AG08396 (cell line): ENCODE results near the gene UBAC2.
A peak's percentile ranks its signal among the peaks of the same experiment; 100 is the strongest.

Source experiments
- DNase-seq: peaks from one replicate; pipeline ENCODE4 v3.0.0; 2012; ENCODE audit warnings: low spot score, mixed read lengths

The UBAC2 gene

DNA sequence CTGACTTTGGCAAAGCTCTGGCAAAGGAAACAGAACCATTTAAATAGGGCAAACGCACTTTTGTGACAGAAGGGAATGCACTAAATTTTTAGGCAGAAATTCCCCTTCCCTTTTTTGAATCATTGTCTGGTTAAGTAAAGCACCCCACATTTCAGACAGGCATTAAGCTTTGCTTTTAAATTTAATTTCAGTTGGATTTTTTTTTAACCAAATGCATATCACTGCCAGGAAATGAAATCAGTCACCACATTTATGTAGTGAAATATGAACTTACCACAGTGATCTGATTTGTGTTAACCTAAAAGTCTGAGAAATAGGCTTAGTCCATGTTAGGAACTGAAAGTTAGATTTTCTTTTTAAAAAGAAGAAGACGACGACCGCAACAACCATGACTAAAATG is 95.7 kb downstream of the UBAC2 start:
- no peak for DNase-seq

DNA sequence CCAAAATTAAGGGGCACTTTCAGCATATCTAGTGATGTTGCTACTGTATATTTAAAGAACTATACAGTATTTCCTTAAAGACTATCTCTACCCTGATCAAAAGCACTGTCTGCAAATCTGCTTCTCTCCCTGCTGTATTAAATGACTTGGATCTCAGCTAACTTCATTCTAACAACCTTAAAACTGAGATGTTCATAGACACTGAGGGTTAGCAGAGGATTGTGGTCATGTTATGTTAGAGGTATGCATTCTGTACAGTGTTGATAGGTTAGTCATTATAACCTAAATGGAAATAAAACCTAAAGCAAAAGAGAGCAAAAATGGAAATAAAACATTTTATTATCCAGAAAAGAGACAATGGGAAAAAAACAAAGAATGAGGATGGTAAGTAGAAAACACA is 96.7 kb downstream of the UBAC2 start:
- no peak for DNase-seq

DNA sequence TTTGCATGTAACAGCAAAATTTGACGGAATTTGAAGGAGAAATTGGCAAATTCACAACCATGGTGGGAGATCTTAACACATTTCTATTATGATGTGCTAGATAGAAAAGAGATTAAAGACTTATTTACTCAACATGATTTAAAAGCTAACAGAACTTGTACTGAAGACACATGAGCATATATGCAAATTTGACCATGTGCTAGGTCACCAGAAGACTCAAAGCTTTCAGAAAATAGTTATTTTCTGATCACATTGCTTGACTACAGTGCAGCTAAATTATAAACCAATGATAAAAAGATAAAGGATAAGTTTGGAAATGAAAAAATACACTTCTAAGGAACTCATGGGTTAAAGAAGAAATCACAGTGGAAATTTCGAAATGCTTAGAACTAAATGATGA is 97.4 kb downstream of the UBAC2 start:
- no peak for DNase-seq

DNA sequence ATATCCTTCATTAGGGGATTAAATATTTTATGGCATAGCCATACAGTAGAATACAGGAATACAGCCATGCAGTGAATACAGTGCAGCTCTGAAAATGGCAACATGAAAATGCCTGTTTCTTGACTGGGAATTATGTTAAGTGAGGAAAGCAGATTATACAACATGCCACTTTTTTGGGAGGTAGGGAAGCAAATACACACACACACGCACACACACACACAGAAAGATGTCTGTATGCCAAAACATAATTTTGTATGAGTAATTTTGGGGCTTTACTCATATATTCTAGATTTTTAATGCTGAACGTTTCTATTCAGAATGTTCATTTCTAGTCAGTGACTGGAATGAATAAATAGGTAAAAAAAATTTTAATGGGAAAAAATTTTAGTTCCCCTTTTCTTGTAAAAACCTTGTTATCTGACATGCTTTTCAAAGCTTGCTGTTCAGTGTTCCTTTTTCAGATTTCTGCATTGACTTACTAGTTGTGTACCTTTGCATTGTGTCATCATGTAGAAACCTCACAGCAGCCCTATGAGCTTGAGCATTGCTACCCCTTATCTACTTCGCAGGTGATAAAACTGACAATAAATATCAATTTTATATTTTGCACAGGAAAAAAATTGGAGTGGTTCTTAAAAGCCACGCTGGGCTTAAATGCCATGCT is 98.7 kb downstream of the UBAC2 start:
- DNase-seq, result no peak

DNA sequence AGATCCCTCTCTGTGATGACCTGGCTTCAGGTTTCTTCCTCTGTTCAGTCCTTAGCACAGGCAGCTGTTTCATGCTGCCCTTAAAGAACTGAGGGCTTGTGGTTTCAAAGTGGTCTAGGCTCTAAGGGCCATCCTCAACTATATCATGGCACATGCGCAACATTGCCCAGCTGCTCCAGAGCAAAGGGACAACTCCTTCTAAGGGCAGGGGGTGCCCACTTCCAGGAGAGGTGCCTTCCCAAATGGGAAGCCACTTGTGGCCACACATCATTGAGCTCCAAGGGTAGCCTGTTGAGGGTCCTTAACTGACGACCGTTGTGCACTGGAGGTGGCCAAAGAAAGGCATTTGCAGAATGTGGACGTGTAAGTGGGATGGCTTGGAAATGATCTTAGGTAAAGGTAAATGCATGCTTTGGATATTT is 99.3 kb downstream of the UBAC2 start:
- DNase-seq, result no peak

DNA sequence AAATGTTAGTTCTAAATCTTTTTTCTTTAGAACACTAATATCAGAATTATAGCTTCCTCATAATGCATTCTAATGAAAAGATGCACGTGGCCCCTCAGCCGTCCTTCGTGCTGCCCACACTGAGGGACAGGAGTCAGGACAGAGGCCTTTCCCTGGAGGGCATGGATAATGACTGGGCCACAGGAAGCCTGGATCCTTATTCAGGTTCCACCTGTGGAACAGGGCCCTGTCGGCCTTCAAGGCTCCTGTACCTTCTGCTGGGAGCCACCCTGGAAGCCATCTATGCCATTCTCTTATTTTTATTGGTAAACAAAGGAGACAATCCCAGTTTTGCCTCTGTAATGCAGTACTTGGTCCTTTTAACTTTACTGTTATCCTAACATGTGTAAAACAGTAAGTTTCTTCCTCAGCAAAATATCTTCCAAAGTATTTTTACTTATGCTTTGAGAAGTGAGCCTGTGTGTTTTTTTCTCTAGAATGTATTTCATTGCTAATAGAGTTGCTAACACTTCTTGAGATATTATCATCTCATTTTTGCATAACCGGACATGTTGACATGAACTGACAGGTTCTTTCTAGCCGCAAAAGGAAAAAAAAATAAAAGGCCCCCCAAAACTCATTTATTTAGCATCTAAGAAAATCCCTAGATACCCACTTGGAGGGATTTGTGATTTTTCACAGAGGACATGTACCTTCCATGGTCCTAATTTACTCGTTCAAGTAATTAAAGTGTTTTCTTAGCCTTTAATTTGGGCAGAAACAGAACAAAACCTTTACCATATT is 100.6 kb downstream of the UBAC2 start:
- no peak for DNase-seq

DNA sequence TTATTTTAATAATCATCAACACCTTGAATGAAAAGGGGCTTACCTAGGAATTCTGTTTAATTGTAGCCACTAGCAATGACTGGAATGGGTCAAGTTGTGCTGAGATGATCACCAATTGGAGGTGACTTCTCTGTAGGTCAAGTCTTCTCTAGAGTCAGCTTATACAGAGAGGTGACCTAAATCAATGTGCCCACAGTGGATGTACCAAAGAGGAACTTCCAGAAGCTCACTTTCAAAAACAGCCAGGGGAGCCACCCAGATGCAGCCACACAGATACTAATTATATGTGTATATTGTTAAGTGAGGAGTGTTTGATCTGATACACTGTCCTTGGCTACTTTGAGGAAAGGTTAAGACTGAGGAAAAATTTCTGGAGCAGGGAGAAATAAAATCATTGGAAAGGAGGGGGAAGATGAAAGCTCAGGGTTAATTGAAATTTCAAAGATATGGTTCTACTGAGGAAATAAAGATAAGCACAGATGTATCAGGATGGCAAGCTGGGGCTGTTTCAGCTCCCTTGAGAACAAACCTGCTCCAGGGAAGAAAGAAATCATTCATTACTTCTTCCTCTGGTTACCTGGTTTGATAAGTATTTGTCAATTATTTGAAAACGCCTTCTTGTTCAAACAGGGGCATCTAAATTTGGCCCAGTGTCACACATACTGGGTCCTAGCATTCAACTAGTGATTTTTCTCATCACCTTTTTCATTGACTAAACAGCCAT is 101.4 kb downstream of the UBAC2 start:
- DNase-seq, result no peak

DNA sequence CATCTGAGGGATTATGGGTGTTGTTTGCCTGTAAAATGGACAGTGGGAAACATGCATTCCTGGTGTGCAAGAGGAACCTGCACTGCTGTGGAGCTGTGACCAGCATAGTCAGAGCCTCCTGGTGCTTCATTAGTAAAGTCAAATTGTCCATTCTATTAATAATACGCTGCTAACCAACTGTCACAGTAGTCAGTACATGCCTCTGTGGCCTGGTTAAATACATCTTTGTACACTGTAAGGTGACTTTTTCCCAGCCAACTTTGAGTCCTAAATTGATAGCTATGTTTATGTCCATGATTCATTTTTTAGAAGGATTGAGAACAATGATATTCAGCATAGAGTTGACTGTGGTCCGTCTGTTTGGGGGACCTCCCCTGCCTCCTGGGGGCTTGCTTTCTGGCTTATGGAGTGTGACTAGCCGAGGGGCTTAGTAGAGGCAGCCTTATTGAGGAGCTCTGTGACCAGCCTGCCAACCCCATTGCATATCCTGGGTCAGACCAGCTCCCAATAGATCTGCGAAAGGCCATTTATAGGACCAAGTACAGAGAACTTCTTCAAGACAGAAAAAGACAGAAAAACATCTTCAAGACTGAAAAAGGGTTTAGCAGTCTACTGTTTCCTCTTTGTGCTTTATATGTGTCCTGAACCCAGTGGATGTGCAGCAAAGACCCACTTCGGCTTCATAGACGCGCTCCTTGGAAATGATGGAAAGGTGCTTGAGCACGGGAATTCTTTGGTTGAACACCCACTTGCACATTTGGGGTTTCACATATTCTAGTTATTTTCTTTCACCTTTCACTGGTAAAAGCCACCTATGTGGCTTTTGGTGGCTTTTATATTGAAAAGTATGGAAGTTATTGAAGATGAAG is 102.2 kb downstream of the UBAC2 start:
- no peak for DNase-seq

DNA sequence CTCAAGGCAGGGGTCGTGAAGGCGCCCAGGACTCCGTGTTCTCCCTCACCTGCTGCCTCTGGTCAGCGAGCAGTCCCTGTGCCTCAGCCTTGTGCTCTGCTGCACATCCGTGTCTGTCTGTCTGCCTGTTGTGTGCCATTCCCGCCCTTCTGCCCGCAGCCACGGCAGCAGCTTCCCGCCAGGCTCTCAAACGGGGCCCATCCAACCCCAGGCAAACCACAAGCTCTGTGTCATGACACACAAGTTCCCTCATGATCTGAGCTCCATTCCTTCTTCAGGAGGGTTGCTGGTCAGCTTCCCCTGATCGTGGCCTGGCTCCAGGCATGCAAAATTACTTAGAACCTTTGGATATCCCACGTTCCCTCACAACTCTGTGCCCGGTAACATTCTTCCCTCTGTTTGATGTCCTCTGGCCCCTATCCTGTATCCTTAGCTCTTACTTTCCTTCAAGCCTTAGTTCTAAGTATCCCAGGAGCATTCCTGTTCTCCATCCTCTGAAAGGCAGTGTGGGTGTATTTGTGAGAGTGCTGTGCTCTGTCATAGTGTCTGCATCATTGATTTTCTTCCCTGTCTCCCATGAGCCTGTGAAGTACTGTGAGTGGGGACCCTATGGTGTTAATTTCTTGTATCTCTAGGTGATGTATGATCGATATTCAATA is 103.3 kb downstream of the UBAC2 start:
- no peak for DNase-seq

DNA sequence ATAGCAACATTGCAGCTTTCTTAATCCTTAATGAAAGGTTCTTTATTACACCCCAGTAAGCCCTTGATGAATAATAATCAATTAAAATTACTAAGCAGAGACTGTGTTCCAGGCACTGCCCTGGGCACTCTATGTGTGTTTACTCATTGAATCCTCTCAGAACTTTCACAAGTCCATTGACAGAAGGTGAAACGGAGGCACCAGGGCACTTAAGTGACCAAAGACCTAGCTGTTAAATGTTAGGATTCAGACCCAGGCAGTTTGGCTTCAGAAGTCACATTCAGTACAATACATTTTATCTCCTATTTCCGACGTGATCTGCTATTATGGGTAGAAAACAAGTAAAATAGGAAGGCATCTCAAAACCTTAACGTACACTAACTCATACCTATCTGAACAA is 103.9 kb downstream of the UBAC2 start:
- no peak for DNase-seq

DNA sequence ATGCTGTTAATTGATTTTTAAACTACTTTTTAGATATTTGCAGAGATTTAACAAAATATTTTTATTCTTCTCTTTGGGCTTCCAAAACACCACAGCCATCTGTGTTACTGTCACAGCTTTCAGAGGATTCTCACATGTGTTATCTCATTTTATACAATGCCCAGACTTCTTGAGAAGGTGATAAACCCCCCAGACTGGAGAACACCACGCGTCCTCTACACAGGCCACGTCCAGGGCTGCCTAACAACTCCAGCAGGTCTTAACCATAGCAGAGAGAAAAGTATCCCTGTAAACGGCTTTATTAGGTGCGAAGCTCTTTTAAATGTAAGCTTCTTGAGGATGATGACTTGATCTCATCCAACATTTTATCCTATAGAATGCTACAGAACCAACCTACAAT is 104.5 kb downstream of the UBAC2 start:
- no peak for DNase-seq

DNA sequence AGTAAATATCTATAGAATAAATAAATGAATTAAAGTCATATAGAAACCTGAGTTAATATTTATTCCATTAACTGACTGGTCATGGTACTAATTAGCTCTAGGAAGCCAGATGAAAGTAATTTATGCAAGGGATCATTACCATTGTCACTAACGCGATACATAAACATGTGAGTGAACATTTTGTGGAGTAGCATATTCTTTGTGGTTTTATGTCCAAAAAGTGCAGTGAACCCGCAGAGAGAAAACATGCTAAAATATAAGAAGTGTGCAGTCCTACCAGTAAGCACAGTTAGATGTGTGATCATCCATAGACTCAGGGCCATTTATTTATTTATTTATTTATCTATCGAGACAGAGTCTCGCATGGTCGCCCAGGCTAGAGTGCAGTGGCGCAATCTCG is 104.9 kb downstream of the UBAC2 start:
- DNase-seq, result no peak

DNA sequence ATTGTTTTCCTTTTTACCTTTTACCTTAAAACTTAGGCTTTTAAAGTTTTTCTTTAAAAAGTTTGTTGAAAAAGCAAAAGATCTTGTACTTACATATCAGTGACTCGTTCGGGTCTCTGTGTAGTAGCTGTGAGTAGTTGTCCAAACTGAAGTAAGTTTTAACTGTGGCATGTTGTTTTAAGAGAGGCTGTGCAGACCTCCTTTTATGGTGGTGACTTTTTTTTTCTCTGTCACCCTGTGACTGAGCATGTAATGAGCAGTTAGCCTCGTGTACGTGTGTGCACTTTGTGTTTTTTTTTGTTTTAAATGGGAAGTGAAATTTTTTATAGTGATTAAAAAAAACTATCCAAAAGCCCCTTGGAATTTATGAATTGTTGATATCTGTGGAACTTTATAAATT is 106.6 kb downstream of the UBAC2 start, which contains the start of gene GPR183:
GPR183 (minus strand) TSS at position 153 of the 400 bp plus-strand sequence. CDS start 11,254 bp downstream, outside the sequence.
- no peak for DNase-seq

DNA sequence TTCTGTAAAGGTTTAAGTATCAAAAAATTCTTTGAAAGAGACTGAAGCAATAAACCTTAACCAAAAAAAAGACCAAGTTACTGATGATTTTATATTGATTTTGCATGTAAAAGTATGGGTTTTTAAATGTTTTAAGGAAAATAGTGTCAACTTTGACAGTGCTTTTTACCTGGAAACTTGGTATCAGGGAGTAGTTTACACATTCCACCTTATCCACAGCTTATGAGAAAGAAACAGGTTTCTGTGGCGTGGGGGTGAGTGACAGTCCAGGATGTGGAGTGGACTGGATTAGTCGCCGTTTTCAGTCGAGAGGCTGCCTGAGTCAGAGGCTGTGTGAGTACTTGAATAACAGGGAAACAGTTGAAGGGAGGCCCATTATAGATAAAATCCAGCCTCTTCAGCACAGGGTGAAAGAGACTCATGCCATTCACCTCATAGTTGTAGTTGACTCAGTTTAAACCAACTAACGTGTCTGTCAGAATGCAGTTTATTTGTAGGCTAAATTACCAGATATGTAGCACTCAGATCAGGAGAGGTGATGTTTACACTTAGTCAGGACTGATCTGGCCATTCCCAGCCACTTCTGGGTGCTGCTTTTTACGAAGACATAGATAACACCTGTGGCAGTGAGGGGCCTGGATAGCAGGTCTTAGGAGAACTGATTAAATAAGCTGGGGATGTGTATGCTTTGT is 107.1 kb downstream of the UBAC2 start:
- DNase-seq, result peak; percentile 60

DNA sequence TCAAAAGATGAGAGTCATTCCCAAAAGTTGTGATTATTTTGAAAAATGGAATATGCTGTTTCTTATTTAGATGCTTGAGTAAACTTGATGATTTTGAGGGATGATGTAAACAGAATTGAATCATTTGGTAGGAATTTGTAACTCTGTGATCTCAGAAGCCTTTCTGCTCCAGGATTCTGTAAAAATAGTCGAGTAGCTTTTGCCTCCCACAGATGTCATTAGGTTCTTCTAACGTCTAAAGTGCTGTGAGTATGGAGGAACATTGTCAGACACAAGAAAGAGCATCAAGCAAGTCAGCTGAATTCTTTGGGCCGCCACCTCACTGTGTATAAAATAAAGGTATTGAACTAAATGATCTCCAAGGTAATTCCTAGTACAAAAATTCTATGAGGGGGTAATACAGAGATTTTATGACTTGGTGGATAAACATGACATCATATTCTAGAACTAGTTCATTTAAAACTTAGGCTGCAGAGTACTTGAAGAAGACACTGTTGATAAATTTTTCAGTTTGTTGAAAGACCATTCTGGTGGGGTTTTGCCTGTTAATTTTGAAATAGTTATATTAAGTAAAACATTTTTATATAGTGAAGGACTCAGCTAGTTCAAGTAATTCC is 107.9 kb downstream of the UBAC2 start:
- peak; percentile 24 for DNase-seq

DNA sequence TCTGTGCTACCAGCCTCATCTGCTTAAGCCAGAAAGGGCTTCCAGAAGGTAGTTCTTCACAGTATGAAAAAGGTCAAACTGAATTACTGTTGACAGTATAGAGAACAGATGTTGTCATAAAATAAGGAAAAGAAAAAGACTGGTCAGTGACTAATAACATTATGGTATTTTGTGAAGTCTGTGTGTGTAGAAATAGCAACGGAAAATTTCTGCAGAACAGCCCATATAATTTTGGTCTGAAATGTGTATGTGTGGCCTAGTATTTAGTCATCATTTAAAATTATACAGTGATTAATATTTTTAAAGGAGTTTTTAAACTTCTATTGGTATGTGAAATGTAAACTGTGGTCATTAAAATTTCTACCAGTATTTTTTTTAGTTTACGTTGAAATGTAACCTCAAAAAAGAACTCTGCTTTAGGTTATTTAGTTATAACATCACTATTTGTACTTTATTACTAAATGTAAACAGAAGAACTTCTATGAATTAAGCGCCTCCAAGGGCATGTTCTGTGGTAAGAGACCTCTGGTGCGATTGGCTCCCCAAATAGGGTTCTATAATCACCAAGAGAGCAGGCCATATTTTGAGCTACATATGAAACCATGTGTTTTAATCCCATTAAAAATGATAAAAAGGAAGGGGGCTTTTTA is 109.9 kb downstream of the UBAC2 start:
- DNase-seq, result peak; percentile 40

DNA sequence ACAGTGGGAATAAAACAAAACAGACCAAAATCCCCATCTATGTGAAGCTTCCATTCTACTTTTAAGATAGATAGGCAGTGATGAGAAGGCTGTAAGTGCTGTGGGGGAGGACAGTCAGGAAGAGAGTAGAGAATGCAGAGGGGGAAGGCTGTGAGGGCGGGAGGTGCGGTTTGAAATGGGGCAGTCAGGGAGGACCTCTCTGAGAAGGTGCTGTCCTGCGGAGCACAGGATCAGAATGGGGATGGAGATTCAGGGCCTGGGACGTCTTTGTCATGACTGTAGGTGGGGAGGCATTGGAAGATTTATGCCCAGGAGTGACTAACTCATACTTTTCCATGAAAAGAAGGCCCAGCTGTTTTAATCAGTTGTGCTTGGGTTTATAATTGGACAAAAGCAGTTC is 110.5 kb downstream of the UBAC2 start:
- no peak for DNase-seq

DNA sequence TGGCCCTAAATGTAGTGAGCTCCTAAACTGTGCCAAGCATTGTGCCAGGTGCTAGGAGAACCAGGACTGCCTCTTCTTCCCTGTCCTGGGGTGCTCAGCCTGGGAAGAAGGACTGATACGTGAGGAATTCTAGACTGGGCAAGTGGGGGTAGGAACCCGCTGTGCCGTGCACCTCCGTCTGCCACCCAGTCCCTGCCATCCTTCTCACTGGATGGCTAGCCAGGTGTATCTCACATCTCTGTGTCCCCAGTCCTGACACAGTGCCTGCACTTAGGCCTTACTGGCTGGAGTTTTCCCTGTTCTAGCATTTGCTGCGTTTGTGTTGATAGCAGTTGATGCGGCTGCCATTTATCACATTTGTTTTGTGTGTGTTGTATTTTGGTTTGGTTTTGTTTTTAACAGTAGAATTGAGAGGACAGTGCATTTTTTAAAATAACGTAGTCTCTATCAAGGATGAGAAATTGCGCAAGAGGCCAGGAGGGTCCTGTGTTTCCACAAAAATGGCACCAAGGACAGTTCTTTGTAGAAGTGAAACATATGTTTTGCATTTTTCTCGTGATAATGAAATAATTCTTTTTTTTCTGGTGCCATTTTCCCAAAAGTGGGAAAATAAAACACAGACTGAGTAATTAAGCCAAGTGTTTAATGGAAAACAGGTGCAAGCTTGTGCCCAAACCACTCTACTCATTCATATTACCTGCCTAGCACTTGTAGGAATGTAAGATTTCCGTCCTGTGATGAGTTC is 111.3 kb downstream of the UBAC2 start:
- DNase-seq, result no peak

DNA sequence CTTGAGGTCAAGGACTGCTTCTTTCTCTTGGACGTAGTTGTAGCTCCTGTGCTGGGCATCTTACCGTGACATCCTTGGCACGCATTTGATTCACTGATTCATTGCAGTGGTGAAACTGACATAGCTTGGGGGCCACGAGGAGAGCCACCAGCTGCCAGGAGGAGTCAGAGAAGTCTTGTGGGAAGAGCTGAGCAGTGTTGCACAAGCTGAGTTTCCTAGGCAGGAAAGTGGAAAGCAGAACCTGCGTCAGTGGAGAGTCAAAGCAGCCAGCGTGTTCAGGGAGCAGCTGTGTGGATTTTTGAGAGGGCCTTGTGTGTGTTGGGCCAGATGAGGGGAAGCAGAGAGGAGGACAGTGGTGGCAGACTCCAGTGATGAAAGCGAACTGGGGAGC is 111.8 kb downstream of the UBAC2 start:
- DNase-seq, result peak; percentile 14
